ENCODE data around the gene ACER3. TPM values are rescaled to one million over a fixed set of nuclear protein-coding genes. Genes with fewer than 3 reads are reported as not detected.
"Not testable (repeated sequence)": the region's sequence is repeated elsewhere in the genome, so short reads cannot be mapped to it uniquely, and the experiment has no call there.

The ACER3 gene
- total RNA-seq, 1 donor from 2014 or later: 17.3 TPM

- H3K27me3 Mint-ChIP-seq (ENCODE audit: unreplicated experiment): peaks cover 1% of the 10 kb centered on the region
- no peak overlapping the region for H3K4me3 Mint-ChIP-seq (ENCODE audit: unreplicated experiment)
- H3K4me1 Mint-ChIP-seq (ENCODE audit: unreplicated experiment): no peaks in the 10 kb centered on the region
Measured at GRCh38 chr11:77009533-77010160, 148.9 kb downstream of the ACER3 start.

GRCh38 chr11:77014669-77015068, 154.0 kb downstream of the ACER3 start:
- TF ChIP-seq CTCF (IDR thresholded peaks at IDR 0.05; ENCODE audit: unreplicated experiment): no peak
- Mint-ChIP-seq H3K27ac (ENCODE audit: unreplicated experiment) (no peak overlapping the region), H3K9me3 (ENCODE audit: unreplicated experiment) (no peaks in the 10 kb centered on the region), H3K4me1 (ENCODE audit: unreplicated experiment) (no peaks in the 10 kb centered on the region), H3K36me3 (ENCODE audit: low read depth, unreplicated experiment) (peaks cover 9% of the 10 kb centered on the region), H3K4me3 (ENCODE audit: unreplicated experiment) (no peak overlapping the region), H3K27me3 (ENCODE audit: unreplicated experiment) (peaks cover 1% of the 10 kb centered on the region)
- DNase-seq (ENCODE audit: low spot score): no peak

More at GRCh38 chr11:77009533-77010160, 148.9 kb downstream of the ACER3 start:
- Mint-ChIP-seq H3K27ac (ENCODE audit: unreplicated experiment) (no peak overlapping the region), H3K9me3 (ENCODE audit: unreplicated experiment) (no peaks in the 10 kb centered on the region), H3K36me3 (ENCODE audit: low read depth, unreplicated experiment) (peaks cover 19% of the 10 kb centered on the region)
- TF ChIP-seq CTCF (IDR thresholded peaks at IDR 0.05; ENCODE audit: unreplicated experiment): no peak
- DNase-seq (ENCODE audit: low spot score): no peak

- not testable (repeated sequence) for DNase-seq (ENCODE audit: low spot score); H3K9me3 Mint-ChIP-seq (ENCODE audit: unreplicated experiment); H3K4me3 Mint-ChIP-seq (ENCODE audit: unreplicated experiment); H3K27me3 Mint-ChIP-seq (ENCODE audit: unreplicated experiment); H3K4me1 Mint-ChIP-seq (ENCODE audit: unreplicated experiment); H3K36me3 Mint-ChIP-seq (ENCODE audit: low read depth, unreplicated experiment); H3K27ac Mint-ChIP-seq (ENCODE audit: unreplicated experiment)
Measured at GRCh38 chr11:77018396-77018924, 157.7 kb downstream of the ACER3 start.

GRCh38 chr11:77019976-77020595, 159.4 kb downstream of the ACER3 start:
- no peaks in the 10 kb centered on the region for H3K27me3 Mint-ChIP-seq (ENCODE audit: unreplicated experiment)
- H3K9me3 Mint-ChIP-seq (ENCODE audit: unreplicated experiment): no peaks in the 10 kb centered on the region
- no peak for TF ChIP-seq CTCF (IDR thresholded peaks at IDR 0.05; ENCODE audit: unreplicated experiment)
- DNase-seq (ENCODE audit: low spot score): no peak
- no peak overlapping the region for H3K27ac Mint-ChIP-seq (ENCODE audit: unreplicated experiment)
- H3K4me1 Mint-ChIP-seq (ENCODE audit: unreplicated experiment): peaks cover 3% of the 10 kb centered on the region
- H3K4me3 Mint-ChIP-seq (ENCODE audit: unreplicated experiment): no peak overlapping the region
- H3K36me3 Mint-ChIP-seq (ENCODE audit: low read depth, unreplicated experiment): no peaks in the 10 kb centered on the region

- H3K9me3 Mint-ChIP-seq (ENCODE audit: unreplicated experiment): no peaks in the 10 kb centered on the region
- no peak for TF ChIP-seq CTCF (IDR thresholded peaks at IDR 0.05; ENCODE audit: unreplicated experiment)
- no peaks in the 10 kb centered on the region for H3K36me3 Mint-ChIP-seq (ENCODE audit: low read depth, unreplicated experiment)
- no peak for DNase-seq (ENCODE audit: low spot score)
- peaks cover 3% of the 10 kb centered on the region for H3K4me1 Mint-ChIP-seq (ENCODE audit: unreplicated experiment)
- no peak overlapping the region for H3K27ac Mint-ChIP-seq (ENCODE audit: unreplicated experiment)
- H3K4me3 Mint-ChIP-seq (ENCODE audit: unreplicated experiment): no peak overlapping the region
- H3K27me3 Mint-ChIP-seq (ENCODE audit: unreplicated experiment): no peaks in the 10 kb centered on the region
Measured at GRCh38 chr11:77020734-77021133, 160.0 kb downstream of the ACER3 start.

Data from endothelial cell (in vitro differentiated cells).